Urinary bladder (tissue), 4 donors: ENCODE measurements around the gene TSPAN1. TPM values are rescaled to one million over a fixed set of nuclear protein-coding genes. Genes with fewer than 3 reads are reported as not detected.
"Not testable (repeated sequence)": the region's sequence is repeated elsewhere in the genome, so short reads cannot be mapped to it uniquely, and the experiment has no call there.

Experiments
- DNase-seq: peaks from one replicate; pipeline ENCODE4 v3.0.0-alpha.2; 2015; ENCODE audit errors: extremely low spot score
- H3K27ac ChIP-seq: one replicate; pipeline ENCODE4 v1.5.1; 2013; ENCODE audit warnings: low read depth, mild to moderate bottlenecking, moderate library complexity
- H3K36me3 ChIP-seq: one replicate; pipeline ENCODE4 v1.6.1; 2013; ENCODE audit warnings: mild to moderate bottlenecking, moderate library complexity; ENCODE audit not compliant: insufficient read depth
- H3K4me1 ChIP-seq: one replicate; pipeline ENCODE4 v1.6.1; 2013; ENCODE audit warnings: mild to moderate bottlenecking, moderate library complexity; ENCODE audit not compliant: insufficient read depth
- H3K4me3 ChIP-seq: one replicate; pipeline ENCODE4 v1.5.1; 2013; ENCODE audit warnings: low read depth, low read length
- WGBS: extraction: QIAGEN DNeasy Blood & Tissue Kit; methylation state at CpG from one replicate; pipeline ENCODE4 v1.1.7; 2013; 5-methylcytosine and 5-hydroxymethylcytosine counted together
- polyA plus RNA-seq: library from polyadenylated mRNA; stranded (reverse); fragments of 200-250 nt; gene quantifications from one replicate; pipeline ENCODE4 v1.2.3, GENCODE V29; 2013
- small RNA-seq: library from RNA; depleted of rRNA; stranded (forward); fragments of <200 nt; gene quantifications from one replicate; pipeline ENCODE3, GENCODE V24; 2014
- total RNA-seq: library from RNA; depleted of rRNA; stranded (reverse); fragments of >200 nt; gene quantifications from one replicate; pipeline ENCODE4 v1.2.3, GENCODE V29; 2014
- donor health status: healthy with polysubstance abuse.
- donor health status: healthy.

The TSPAN1 gene
- total and polyA plus RNA-seq, 2 donors: 7.9 to 56.5 TPM

DNA sequence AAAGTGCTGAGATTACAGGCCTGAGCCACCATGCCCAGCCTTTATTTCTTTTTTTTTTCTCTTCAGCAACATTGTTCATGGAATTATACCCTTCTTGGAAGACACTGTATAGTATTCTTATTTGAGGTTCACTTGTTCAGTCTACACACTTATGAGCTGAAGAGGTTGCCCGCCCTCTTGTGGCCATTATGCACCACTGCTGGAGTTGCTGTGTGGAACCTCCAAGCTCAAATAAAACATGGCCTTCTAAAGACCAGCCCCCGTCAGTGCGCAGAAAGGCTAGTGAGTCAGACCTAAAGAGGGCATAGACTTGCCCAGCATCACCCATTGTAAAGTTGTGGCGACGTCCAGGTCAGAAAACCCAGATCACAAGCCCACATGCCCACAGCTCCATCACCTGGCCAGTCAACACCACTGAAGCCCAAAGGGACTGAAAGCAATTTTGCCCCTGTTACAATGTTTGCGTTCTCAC, 48.6 kb downstream of the TSPAN1 start:
- Histone ChIP-seq H3K4me1 (no peaks in the 10 kb centered on the region), H3K4me3 (no peak overlapping the region), H3K27ac (no peak overlapping the region), H3K36me3 (no peaks in the 10 kb centered on the region)
- peak; percentile 59 for DNase-seq
- 9% methylated on average over 6 of the region's 6 CpGs for WGBS

DNA sequence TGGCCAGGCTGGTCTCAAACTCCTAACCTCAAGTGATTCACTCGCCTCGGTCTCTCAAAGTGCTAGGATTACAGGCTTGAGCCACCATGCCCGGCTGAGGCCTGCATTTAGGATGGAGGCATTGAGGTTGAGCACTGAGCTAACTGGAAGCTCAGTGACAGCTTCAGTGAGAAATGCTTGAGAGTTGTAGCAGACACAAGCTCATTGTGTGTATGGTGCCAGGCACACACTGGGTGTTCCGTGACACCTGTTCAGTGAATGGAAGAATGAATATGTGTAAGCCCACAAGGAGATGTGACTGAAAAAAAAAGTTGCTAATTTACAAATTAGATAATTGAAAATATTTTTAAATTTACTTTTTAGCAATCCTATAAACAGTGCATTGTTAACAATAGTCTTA, 50.1 kb downstream of the TSPAN1 start:
- Histone ChIP-seq H3K4me3 (no peak overlapping the region), H3K36me3 (no peaks in the 10 kb centered on the region), H3K27ac (no peak overlapping the region), H3K4me1 (no peaks in the 10 kb centered on the region)
- 86% methylated on average over 4 of the region's 4 CpGs for WGBS
- DNase-seq: no peak

DNA sequence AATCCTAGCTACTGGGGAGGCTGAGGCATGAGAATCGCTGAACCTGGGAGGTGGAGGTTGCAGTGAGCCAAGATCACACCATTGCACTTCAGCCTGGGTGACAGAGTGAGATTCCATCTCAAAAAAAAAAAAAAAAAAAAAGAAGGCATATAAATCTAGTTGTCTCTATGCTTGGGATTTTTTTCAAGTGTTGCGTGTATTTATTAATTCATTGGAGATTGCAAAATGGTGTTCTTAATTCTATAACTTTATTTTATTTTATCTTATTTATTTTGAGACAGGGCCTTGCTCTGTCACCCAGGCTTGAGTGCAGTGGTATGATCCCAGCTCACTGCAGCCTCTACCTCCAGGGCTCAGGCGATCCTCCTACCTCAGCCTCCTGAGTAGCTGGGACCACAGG, 56.3 kb downstream of the TSPAN1 start:
- H3K36me3 ChIP-seq, DNase-seq, H3K4me3 ChIP-seq, H3K27ac ChIP-seq, H3K4me1 ChIP-seq: not testable (repeated sequence)
- 95% methylated on average over 3 of the region's 3 CpGs for WGBS

Small RNA genes within 50 kb of the gene (small RNA-seq; reads per million reads assigned to genes)
- not detected for gene AL672043.1

Other genes with a start within 250 kb of the TSPAN1 start
- gene PIK3R3, start 42.5 kb upstream of the TSPAN1 start, total RNA-seq: 16.2 TPM
- gene PIK3R3, start 42.5 kb upstream of the TSPAN1 start, polyA plus RNA-seq: 24.7 TPM
- gene P3R3URF, start 1.4 kb downstream of the TSPAN1 start, total RNA-seq: not detected
- gene P3R3URF, start 1.4 kb downstream of the TSPAN1 start, polyA plus RNA-seq: not detected
- 20.0 TPM for gene POMGNT1, start 23.3 kb downstream of the TSPAN1 start, total RNA-seq
- 41.0 TPM for gene POMGNT1, start 23.3 kb downstream of the TSPAN1 start, polyA plus RNA-seq
- gene LURAP1, start 28.2 kb downstream of the TSPAN1 start, total RNA-seq: 3.6 TPM
- 6.0 TPM for gene LURAP1, start 28.2 kb downstream of the TSPAN1 start, polyA plus RNA-seq
- gene RAD54L, start 72.7 kb downstream of the TSPAN1 start, total RNA-seq: 2.6 TPM
- gene RAD54L, start 72.7 kb downstream of the TSPAN1 start, polyA plus RNA-seq: 0.38 TPM
- 60.3 TPM for gene LRRC41, start 128.5 kb downstream of the TSPAN1 start, total RNA-seq
- gene LRRC41, start 128.5 kb downstream of the TSPAN1 start, polyA plus RNA-seq: 57.6 TPM
- gene UQCRH, start 128.6 kb downstream of the TSPAN1 start, total RNA-seq: 271 TPM
- gene UQCRH, start 128.6 kb downstream of the TSPAN1 start, polyA plus RNA-seq: 389 TPM
- 15.9 TPM for gene NSUN4, start 165.7 kb downstream of the TSPAN1 start, total RNA-seq
- 16.7 TPM for gene NSUN4, start 165.7 kb downstream of the TSPAN1 start, polyA plus RNA-seq
- 6.9 TPM for gene FAAH, start 219.2 kb downstream of the TSPAN1 start, total RNA-seq
- gene FAAH, start 219.2 kb downstream of the TSPAN1 start, polyA plus RNA-seq: 10.6 TPM